ENCODE results near the gene GRAMD1C. TPM values are rescaled to one million over a fixed set of nuclear protein-coding genes. Genes with fewer than 3 reads are reported as not detected.

The GRAMD1C gene
- 2.2 and 4.2 TPM in 2 replicates for total RNA-seq

DNA sequence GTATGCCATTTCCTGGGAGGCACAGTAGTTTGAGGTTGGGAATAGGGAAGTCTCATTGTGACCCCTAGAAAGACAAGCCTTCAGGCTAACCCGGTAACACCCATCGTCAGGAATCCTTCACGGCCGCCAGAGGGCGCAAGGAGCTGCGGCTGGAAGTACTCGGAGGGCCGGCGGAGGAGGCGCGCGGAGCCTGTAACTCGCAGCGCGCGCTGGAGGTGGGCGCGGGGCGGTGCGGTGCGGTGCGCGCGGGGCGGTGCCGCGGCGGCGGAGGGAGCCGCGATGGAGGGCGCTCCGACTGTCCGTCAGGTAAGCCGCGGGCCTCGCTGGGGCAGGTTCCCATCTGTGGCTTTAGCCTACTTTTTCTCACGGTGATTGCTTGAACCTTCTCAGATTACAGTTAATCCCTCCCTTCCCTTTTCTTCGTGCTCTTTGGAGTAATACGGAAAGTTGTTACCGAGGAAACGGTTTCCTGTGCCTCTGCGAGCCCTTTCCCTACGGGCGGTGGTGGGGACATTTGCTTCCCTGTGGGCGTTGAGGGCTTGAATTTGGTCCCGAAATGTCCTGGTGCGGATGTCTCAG lies at the start of gene GRAMD1C:
Gene GRAMD1C, plus strand, starts transcription at position 158 of the 579 bp plus-strand sequence. Its CDS starts 122 bp downstream, at position 280.

DNA sequence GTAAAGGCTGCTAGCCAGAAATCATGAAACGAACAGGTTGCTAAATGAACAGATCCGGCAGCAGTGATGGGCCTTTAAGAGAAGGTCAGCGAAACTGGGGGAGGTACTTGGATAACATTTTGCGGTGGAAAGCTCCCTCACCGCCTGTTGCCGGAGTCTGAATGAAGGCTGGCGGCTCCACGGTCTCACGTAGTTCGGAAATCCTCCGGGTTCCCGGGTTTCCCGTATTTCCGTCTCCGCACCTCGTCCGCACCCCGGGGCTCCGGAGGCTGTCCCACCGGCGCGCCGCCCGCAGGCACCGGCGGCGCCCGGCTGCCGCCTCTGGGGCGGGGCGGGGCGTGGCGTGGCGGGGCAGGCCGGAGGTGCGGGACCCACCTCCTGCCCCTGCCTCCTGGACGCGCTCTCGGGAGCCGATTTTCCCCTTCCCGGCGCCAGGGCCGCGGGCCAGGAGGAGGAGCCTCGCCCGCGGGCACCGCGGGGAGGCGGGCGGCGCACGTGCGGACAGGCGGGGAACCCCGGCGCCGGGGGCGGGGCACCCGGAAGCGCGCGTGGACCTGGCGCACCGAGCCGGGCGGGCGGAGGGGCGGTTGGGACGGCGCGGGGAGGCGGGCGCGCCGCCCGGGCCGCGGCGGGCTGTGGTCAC lies 108.9 kb downstream of the GRAMD1C start, which contains the start of gene ZDHHC23:
Gene ZDHHC23, plus strand, starts transcription at position 642 of the 643 bp plus-strand sequence. CDS start 790 bp downstream, outside the sequence.

Other genes starting within 250 kb of the GRAMD1C start
- 7.3 and 10.2 TPM in 2 replicates for gene USF3, start 142.1 kb upstream of the GRAMD1C start, total RNA-seq
- gene NAA50, start 92.5 kb upstream of the GRAMD1C start, total RNA-seq = 249 and 278 TPM in 2 replicates
- 105 and 107 TPM in 2 replicates for gene ATP6V1A, start 91.8 kb upstream of the GRAMD1C start, total RNA-seq
- 1.0 and 1.4 TPM in 2 replicates for gene ZDHHC23, start 109.2 kb downstream of the GRAMD1C start, total RNA-seq
- 2.0 and 2.4 TPM in 2 replicates for gene CCDC191, start 217.7 kb downstream of the GRAMD1C start, total RNA-seq
- 12.8 and 14.1 TPM in 2 replicates for gene QTRT2, start 217.9 kb downstream of the GRAMD1C start, total RNA-seq

All from smooth muscle cell of the pulmonary artery (primary cell).